SK-N-MC (cell line): ENCODE results near the gene HK1.

Experiments used
- EZH2 ChIP-seq: fragments of 200-600 bp; sonication (generic); IDR thresholded peaks from one replicate; pipeline ENCODE4 v1.6.1; 2017; ENCODE audit warnings: antibody characterized with exemption
- FOXP2 ChIP-seq: optimal IDR thresholded peaks from 2 replicates; pipeline ENCODE3; 2011; ENCODE audit warnings: mild to moderate bottlenecking, moderate library complexity; ENCODE audit not compliant: insufficient read depth; ENCODE audit errors: extremely low read length, control extremely low read depth
- POLR2AphosphoS5 ChIP-seq: IDR thresholded peaks from 2 replicates; pipeline ENCODE4 v1.6.1; 2012; ENCODE audit warnings: mild to moderate bottlenecking, low read depth, low read length, borderline replicate concordance

- TF ChIP-seq EZH2 (no peak), POLR2AphosphoS5 (no peak), FOXP2 (no peak)
Measured at GRCh38 chr10:69419744-69420126, 141.4 kb downstream of the HK1 start.
